PFSK-1 (cell line): ENCODE results near the gene SLC51A.

Experiments
- FOXP2 ChIP-seq: optimal IDR thresholded peaks from 2 replicates; pipeline ENCODE3; 2011; ENCODE audit warnings: borderline replicate concordance, control low read depth, inconsistent platforms; ENCODE audit not compliant: insufficient read depth; ENCODE audit errors: extremely low read length, extremely low read depth
- POLR2AphosphoS5 ChIP-seq: IDR thresholded peaks from 2 replicates; pipeline ENCODE4 v1.6.1; 2012; ENCODE audit warnings: low read depth, mild to moderate bottlenecking, control low read depth, low read length, moderate library complexity
- SIN3A ChIP-seq: IDR thresholded peaks from 2 replicates; pipeline ENCODE4 v1.6.1; 2012; ENCODE audit warnings: mild to moderate bottlenecking, low read length, moderate library complexity, borderline replicate concordance; ENCODE audit not compliant: insufficient read depth
- TAF1 ChIP-seq: IDR thresholded peaks from 2 replicates; pipeline ENCODE4 v1.6.1; 2012; ENCODE audit warnings: low read length, control low read depth, borderline replicate concordance; ENCODE audit not compliant: insufficient read depth
- TF ChIP-seq, protein P1 (sequence below), 2 experiments: IDR thresholded peaks; 2 replicates each; pipeline versions ENCODE4 v1.6.1 to v1.8.0; 2011 to 2012; ENCODE audit warnings: low read depth in 2 of 2, low read length in 2 of 2, control low read depth in 1 of 2, inconsistent platforms in 1 of 2, mild to moderate bottlenecking in 1 of 2, moderate library complexity in 1 of 2; ENCODE audit not compliant: insufficient read depth in 1 of 2

- TF ChIP-seq POLR2AphosphoS5 (no peak), TAF1 (no peak), FOXP2 (no peak), SIN3A (no peak)
- TF ChIP-seq, protein P1, sequence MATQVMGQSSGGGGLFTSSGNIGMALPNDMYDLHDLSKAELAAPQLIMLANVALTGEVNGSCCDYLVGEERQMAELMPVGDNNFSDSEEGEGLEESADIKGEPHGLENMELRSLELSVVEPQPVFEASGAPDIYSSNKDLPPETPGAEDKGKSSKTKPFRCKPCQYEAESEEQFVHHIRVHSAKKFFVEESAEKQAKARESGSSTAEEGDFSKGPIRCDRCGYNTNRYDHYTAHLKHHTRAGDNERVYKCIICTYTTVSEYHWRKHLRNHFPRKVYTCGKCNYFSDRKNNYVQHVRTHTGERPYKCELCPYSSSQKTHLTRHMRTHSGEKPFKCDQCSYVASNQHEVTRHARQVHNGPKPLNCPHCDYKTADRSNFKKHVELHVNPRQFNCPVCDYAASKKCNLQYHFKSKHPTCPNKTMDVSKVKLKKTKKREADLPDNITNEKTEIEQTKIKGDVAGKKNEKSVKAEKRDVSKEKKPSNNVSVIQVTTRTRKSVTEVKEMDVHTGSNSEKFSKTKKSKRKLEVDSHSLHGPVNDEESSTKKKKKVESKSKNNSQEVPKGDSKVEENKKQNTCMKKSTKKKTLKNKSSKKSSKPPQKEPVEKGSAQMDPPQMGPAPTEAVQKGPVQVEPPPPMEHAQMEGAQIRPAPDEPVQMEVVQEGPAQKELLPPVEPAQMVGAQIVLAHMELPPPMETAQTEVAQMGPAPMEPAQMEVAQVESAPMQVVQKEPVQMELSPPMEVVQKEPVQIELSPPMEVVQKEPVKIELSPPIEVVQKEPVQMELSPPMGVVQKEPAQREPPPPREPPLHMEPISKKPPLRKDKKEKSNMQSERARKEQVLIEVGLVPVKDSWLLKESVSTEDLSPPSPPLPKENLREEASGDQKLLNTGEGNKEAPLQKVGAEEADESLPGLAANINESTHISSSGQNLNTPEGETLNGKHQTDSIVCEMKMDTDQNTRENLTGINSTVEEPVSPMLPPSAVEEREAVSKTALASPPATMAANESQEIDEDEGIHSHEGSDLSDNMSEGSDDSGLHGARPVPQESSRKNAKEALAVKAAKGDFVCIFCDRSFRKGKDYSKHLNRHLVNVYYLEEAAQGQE (IDR thresholded peaks at IDR 0.05; ENCODE audit: insufficient read depth in 1 of 2, low read depth in 2 of 2, low read length in 2 of 2), result no peak
These were observed 1.9 kb downstream of the SLC51A start for GRCh38 chr3:196218155-196218712.
